HCT116 (cell line): ENCODE results near the gene SNRNP40.

ENCODE experiments used
- CBX3 ChIP-seq: IDR thresholded peaks from 2 replicates; pipeline ENCODE4 v1.6.1; 2012; ENCODE audit warnings: low read depth
- EZH2phosphoT487 ChIP-seq: fragments of 200-600 bp; IDR thresholded peaks from 2 replicates; pipeline ENCODE4 v1.6.1; 2018; ENCODE audit warnings: antibody characterized with exemption, borderline replicate concordance
- FOSL1 ChIP-seq: IDR thresholded peaks from 2 replicates; pipeline ENCODE4 v1.6.1; 2012; ENCODE audit warnings: low read depth
- MAX ChIP-seq: IDR thresholded peaks from 2 replicates; pipeline ENCODE4 v1.6.1; 2012
- POLR2A ChIP-seq: IDR thresholded peaks from 2 replicates; pipeline ENCODE4 v1.7.0; 2011; ENCODE audit warnings: borderline replicate concordance; ENCODE audit not compliant: insufficient read depth, insufficient read length; ENCODE audit errors: extremely low read depth
- POLR2AphosphoS5 ChIP-seq: IDR thresholded peaks from 2 replicates; pipeline ENCODE4 v1.6.1; 2011; ENCODE audit warnings: mild to moderate bottlenecking, low read depth, low read length, moderate library complexity
- RAD21 ChIP-seq: IDR thresholded peaks from 2 replicates; pipeline ENCODE4 v1.6.1; 2012; ENCODE audit warnings: low read depth, mild to moderate bottlenecking
- ZBTB33 ChIP-seq: IDR thresholded peaks from 2 replicates; pipeline ENCODE4 v1.6.1; 2011; ENCODE audit warnings: mild to moderate bottlenecking, low read length, moderate library complexity; ENCODE audit not compliant: insufficient replicate concordance; ENCODE audit errors: extremely low read depth
- ZFX ChIP-seq: fragments of 450-650 bp; IDR thresholded peaks from 2 replicates; pipeline ENCODE4 v1.6.1; 2017
- TF ChIP-seq, protein P1 (sequence below), 3 experiments: fragments of 200-600 bp in 1 of 3; sonication (generic) in 1 of 3; IDR thresholded peaks in 2 of 3; conservative IDR thresholded peaks in 1 of 3; 2 replicates each; pipeline ENCODE4 v1.5.1; 2012 to 2017; ENCODE audit warnings: low read depth in 2 of 3, low read length in 2 of 3, antibody characterized with exemption in 1 of 3, borderline replicate concordance in 1 of 3, control low read depth in 1 of 3, mild to moderate bottlenecking in 1 of 3, mixed read lengths in 1 of 3, mixed run types in 1 of 3, moderate library complexity in 1 of 3; ENCODE audit not compliant: insufficient read depth in 1 of 3

- no peak for TF ChIP-seq MAX
- no peak for TF ChIP-seq POLR2A
- TF ChIP-seq FOSL1 = no peak
- TF ChIP-seq, protein P1, sequence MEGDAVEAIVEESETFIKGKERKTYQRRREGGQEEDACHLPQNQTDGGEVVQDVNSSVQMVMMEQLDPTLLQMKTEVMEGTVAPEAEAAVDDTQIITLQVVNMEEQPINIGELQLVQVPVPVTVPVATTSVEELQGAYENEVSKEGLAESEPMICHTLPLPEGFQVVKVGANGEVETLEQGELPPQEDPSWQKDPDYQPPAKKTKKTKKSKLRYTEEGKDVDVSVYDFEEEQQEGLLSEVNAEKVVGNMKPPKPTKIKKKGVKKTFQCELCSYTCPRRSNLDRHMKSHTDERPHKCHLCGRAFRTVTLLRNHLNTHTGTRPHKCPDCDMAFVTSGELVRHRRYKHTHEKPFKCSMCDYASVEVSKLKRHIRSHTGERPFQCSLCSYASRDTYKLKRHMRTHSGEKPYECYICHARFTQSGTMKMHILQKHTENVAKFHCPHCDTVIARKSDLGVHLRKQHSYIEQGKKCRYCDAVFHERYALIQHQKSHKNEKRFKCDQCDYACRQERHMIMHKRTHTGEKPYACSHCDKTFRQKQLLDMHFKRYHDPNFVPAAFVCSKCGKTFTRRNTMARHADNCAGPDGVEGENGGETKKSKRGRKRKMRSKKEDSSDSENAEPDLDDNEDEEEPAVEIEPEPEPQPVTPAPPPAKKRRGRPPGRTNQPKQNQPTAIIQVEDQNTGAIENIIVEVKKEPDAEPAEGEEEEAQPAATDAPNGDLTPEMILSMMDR (IDR thresholded peaks at IDR 0.05 in 2 of 3, conservative IDR thresholded peaks at IDR 0.05 in 1 of 3; ENCODE audit: borderline replicate concordance in 1 of 3, insufficient read depth in 1 of 3, low read depth in 2 of 3, low read length in 2 of 3) = no peak
- TF ChIP-seq RAD21 = no peak
- TF ChIP-seq EZH2phosphoT487 = no peak
- TF ChIP-seq POLR2AphosphoS5 = no peak
- TF ChIP-seq CBX3 = no peak
- TF ChIP-seq ZBTB33 = no peak
- no peak for TF ChIP-seq ZFX
Observed at GRCh38 chr1:31289021-31289420, 7.6 kb downstream of the SNRNP40 start.
